Bronchus fibroblast of lung (primary cell): Measurements from ENCODE around the gene TIMM8B. TPM values are rescaled to one million over a fixed set of nuclear protein-coding genes. Genes with fewer than 3 reads are reported as not detected.

Source experiments
- total RNA-seq: library from RNA; depleted of rRNA; stranded (reverse); fragments of >200 nt; gene quantifications from 2 replicates; pipeline ENCODE4 v1.2.3, GENCODE V29; 2015

Gene TIMM8B, protein sequence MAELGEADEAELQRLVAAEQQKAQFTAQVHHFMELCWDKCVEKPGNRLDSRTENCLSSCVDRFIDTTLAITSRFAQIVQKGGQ
- 42.0 and 48.6 TPM in 2 replicates for total RNA-seq

DNA sequence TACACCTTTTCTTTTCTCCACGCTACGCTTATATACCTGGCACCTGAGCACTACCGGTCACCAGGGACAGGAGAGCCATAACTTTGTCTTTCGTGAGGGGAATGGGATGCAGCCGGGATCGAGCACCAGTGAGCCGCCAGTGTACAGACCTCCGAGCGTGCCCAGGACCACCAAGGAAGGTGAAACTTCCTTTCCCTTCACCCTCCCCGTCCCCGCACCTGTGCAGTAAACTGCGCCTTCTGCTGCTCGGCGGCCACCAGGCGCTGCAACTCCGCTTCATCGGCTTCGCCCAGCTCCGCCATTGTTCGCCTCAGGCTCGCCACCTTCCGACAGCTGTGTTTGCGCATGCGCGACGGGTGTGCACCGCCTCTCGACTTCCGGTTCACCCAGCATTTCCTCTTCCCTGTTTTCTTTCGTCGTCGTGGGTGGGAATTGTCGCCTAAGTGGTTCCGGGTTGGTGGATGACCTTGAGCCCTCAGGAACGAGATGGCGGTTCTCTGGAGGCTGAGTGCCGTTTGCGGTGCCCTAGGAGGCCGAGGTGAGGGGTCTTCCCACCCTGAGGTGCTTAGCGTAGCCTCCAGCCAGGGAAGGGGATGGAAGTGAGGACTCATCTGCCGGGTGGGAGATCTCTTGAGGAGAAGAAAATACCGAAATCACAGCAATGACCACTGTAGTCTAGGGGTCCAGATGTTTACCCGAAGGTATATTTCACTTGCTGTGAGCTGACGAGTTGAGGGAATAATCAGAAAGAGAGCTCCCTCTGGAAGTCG, at the start of gene TIMM8B, which contains the start of gene SDHD:
Gene TIMM8B (minus strand): TSS at position 335 of the 770 bp plus-strand sequence. CDS start 33 bp downstream, at position 302.
Gene SDHD (plus strand): TSS at position 452 of the 770 bp plus-strand sequence. CDS start 35 bp downstream, at position 487.

DNA sequence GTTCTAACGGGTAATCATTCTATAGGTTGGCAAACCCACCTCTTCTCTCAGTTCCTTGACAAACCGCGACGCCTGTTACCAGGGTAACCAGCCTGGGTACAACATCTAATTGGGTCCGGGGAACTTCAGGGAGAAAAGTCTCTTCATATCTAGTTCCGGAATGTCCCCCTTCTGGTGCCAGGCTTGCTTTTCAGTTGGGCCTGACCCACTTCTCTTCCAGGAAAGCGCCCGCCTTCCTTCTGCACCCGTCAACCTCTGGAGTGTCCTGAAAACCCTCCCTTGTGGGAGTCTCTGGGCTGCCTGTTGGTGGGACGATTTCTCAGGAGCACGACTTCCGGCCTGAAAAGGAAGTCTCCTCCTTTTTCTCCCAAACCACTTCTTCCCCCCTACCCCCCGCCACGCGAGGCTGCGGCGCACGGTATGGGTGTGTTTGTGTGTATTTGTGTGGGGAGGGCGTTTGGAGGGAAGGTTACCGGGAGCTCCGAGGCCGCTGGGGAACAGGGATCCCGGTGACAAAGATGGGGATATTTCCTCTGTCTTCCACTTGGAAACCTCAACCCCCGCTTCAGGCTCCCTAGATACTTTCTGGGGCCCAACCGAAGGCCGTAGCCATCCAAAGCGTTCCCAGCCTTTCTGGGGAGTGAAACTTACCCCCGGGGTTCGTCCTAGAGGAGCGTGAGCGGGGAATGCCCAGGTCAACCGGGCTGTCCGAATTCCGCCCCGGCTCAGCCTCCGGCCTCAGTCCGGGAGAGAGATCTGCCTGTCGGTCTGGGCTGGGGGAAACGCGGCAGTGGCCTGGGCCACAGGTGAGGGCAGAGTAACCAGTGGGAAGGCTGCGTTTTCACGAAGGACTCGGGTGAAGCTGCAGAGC, 12.4 kb downstream of the TIMM8B start, which contains the start of the genes NKAPD1 and PIH1D2:
Gene NKAPD1 (plus strand): TSS at position 359 of the 871 bp plus-strand sequence. CDS start 1,276 bp downstream, outside the sequence.
Gene PIH1D2 (minus strand): TSS at position 77 of the 871 bp plus-strand sequence. CDS start 843 bp downstream, outside the sequence.

Other genes with a start within 250 kb of the TIMM8B start
- gene ALG9, start 215.2 kb downstream of the TIMM8B start, total RNA-seq = 29.9 and 38.9 TPM in 2 replicates
- 2.9 and 3.4 TPM in 2 replicates for gene FDXACB1, start 207.6 kb downstream of the TIMM8B start, total RNA-seq
- gene CFAP68, start 207.2 kb downstream of the TIMM8B start, total RNA-seq = 18.5 and 23.9 TPM in 2 replicates
- gene CRYAB, start 175.0 kb downstream of the TIMM8B start, total RNA-seq = 13.4 and 20.0 TPM in 2 replicates
- 0.59 TPM in 1 of 2 replicates, not detected in the other for gene HSPB2, start 174.0 kb downstream of the TIMM8B start, total RNA-seq
- gene C11orf52, start 167.8 kb downstream of the TIMM8B start, total RNA-seq = 0.34 and 0.59 TPM in 2 replicates
- 8.1 and 8.6 TPM in 2 replicates for gene DIXDC1, start 149.4 kb downstream of the TIMM8B start, total RNA-seq
- gene DLAT, start 61.3 kb downstream of the TIMM8B start, total RNA-seq = 38.2 and 43.4 TPM in 2 replicates
- 1.3 and 1.8 TPM in 2 replicates for gene PIH1D2, start 12.7 kb downstream of the TIMM8B start, total RNA-seq
- 9.4 and 11.1 TPM in 2 replicates for gene NKAPD1, start 12.5 kb downstream of the TIMM8B start, total RNA-seq
- gene SDHD, start 117 bp upstream of the TIMM8B start, total RNA-seq = 71.8 and 71.9 TPM in 2 replicates
- 0.34 and 0.59 TPM in 2 replicates for gene IL18, start 77.3 kb upstream of the TIMM8B start, total RNA-seq
- gene TEX12, start 80.6 kb upstream of the TIMM8B start, total RNA-seq = not detected in 2 replicates
- gene BCO2, start 88.8 kb upstream of the TIMM8B start, total RNA-seq = under 0.01 TPM in 2 replicates
- gene PTS, start 139.7 kb upstream of the TIMM8B start, total RNA-seq = 28.2 and 43.5 TPM in 2 replicates
- not detected in 2 replicates for gene PLET1, start 174.1 kb upstream of the TIMM8B start, total RNA-seq